IMR-90 (cell line): ENCODE measurements around the gene LYRM4. TPM values are rescaled to one million over a fixed set of nuclear protein-coding genes. Genes with fewer than 3 reads are reported as not detected.
A peak's percentile ranks its signal among the peaks of the same experiment; 100 is the strongest.

ENCODE experiments used
- ATAC-seq: fragments of 200-7000 bp; cut with Tn5 transposase; 2 replicates; pipeline ENCODE4 v1.9.1; 2020; ENCODE audit warnings: low read depth, mild to moderate bottlenecking, moderate library complexity
- BruUV-seq: library from RNA; stranded (reverse); fragments of 400-500 nt; replicated peaks from 2 replicates; lab custom pipeline; 2021; lab: Mats Ljungman, UMichigan
- CTCF ChIA-PET: fragments of 300-600 bp; formaldehyde crosslinking; extraction: SDS; loops from one replicate; lab custom pipeline; 2021; ENCODE audit warnings: antibody characterized with exemption; lab: Yijun Ruan, JAX
- POLR2A ChIA-PET: fragments of 300-600 bp; sonication (Branson Sonifier 250); formaldehyde crosslinking; loops from one replicate; lab custom pipeline; 2022; ENCODE audit warnings: antibody characterized with exemption; ENCODE audit not compliant: unreplicated experiment; lab: Charles Lee
- DNase-seq: peaks from one replicate; pipeline ENCODE4 v3.0.0; 2013
- H2AFZ ChIP-seq: replicated peaks from 2 replicates; pipeline ENCODE3; 2013; ENCODE audit warnings: low read length, mild to moderate bottlenecking; ENCODE audit not compliant: poor library complexity
- H2AK5ac ChIP-seq: 2 replicates; pipeline ENCODE4 v1.6.1; 2013; ENCODE audit warnings: low read depth, low read length, inconsistent platforms
- H2AK9ac ChIP-seq: replicated peaks from 2 replicates; pipeline ENCODE3; 2013; ENCODE audit warnings: mild to moderate bottlenecking, low read depth, low read length, moderate library complexity; ENCODE audit not compliant: poor library complexity
- H2BK120ac ChIP-seq: 2 replicates; pipeline ENCODE4 v1.6.1; 2013; ENCODE audit warnings: low read depth, low read length, inconsistent platforms
- H2BK15ac ChIP-seq: 3 replicates; pipeline ENCODE4 v1.6.1; 2013; ENCODE audit warnings: low read depth, low read length, inconsistent platforms
- H2BK20ac ChIP-seq: 2 replicates; pipeline ENCODE4 v1.6.1; 2013; ENCODE audit warnings: low read depth, mild to moderate bottlenecking, inconsistent platforms, low read length, moderate library complexity
- H2BK5ac ChIP-seq: 2 replicates; pipeline ENCODE4 v1.6.1; 2013; ENCODE audit warnings: mild to moderate bottlenecking, low read depth, low read length, inconsistent platforms; ENCODE audit not compliant: poor library complexity, severe bottlenecking
- H3K14ac ChIP-seq: replicated peaks from 2 replicates; pipeline ENCODE4 v1.6.1; 2013; ENCODE audit warnings: low read depth, low read length, inconsistent platforms
- H3K18ac ChIP-seq: 2 replicates; pipeline ENCODE4 v1.6.1; 2013; ENCODE audit warnings: low read depth, low read length, control low read depth
- H3K23ac ChIP-seq: 2 replicates; pipeline ENCODE4 v1.6.1; 2013; ENCODE audit warnings: low read depth, low read length, inconsistent platforms
- H3K27ac ChIP-seq: 2 replicates; pipeline ENCODE4 v1.5.1; 2013; ENCODE audit warnings: mild to moderate bottlenecking, control low read depth, low read length; ENCODE audit not compliant: insufficient read depth
- H3K27me3 ChIP-seq: 2 replicates; pipeline ENCODE4 v1.6.1; 2013; ENCODE audit warnings: low read length; ENCODE audit not compliant: control insufficient read depth, insufficient read depth
- H3K36me3 ChIP-seq: 2 replicates; pipeline ENCODE4 v1.6.1; 2013; ENCODE audit warnings: low read length, mixed read lengths; ENCODE audit not compliant: control insufficient read depth, insufficient read depth
- H3K4ac ChIP-seq: 2 replicates; pipeline ENCODE4 v1.6.1; 2013; ENCODE audit warnings: low read depth, low read length, inconsistent platforms
- H3K4me1 ChIP-seq: 2 replicates; pipeline ENCODE4 v1.6.1; 2013; ENCODE audit warnings: low read length, mixed read lengths; ENCODE audit not compliant: control insufficient read depth, insufficient read depth
- H3K4me2 ChIP-seq: 2 replicates; pipeline ENCODE4 v1.6.1; 2013; ENCODE audit warnings: low read depth, mild to moderate bottlenecking, control low read depth, low read length, moderate library complexity
- H3K4me3 ChIP-seq: 2 replicates; pipeline ENCODE4 v1.5.1; 2013; ENCODE audit warnings: low read depth, mild to moderate bottlenecking, control low read depth, low read length, moderate library complexity; ENCODE audit not compliant: insufficient read depth
- H3K56ac ChIP-seq: 2 replicates; pipeline ENCODE4 v1.6.1; 2013; ENCODE audit warnings: low read length, inconsistent platforms; ENCODE audit not compliant: insufficient read depth; ENCODE audit errors: extremely low read depth
- H3K79me1 ChIP-seq, 2 experiments: 2 replicates each; pipeline ENCODE4 v1.6.1; 2013; ENCODE audit warnings: low read length in 2 of 2, inconsistent platforms in 1 of 2, low read depth in 1 of 2
- H3K9ac ChIP-seq: 2 replicates; pipeline ENCODE4 v1.6.1; 2013; ENCODE audit warnings: low read depth, low read length, control low read depth
- H3K9me1 ChIP-seq: 2 replicates; pipeline ENCODE4 v1.6.1; 2013; ENCODE audit warnings: low read length, inconsistent platforms; ENCODE audit not compliant: insufficient read depth
- H3K9me3 ChIP-seq: 2 replicates; pipeline ENCODE4 v1.6.1; 2013; ENCODE audit warnings: low read length; ENCODE audit not compliant: control insufficient read depth, insufficient read depth
- H4K20me1 ChIP-seq: 2 replicates; pipeline ENCODE4 v1.6.1; 2013; ENCODE audit warnings: low read length, inconsistent platforms; ENCODE audit not compliant: insufficient read depth
- H4K5ac ChIP-seq: 2 replicates; pipeline ENCODE4 v1.6.1; 2013; ENCODE audit warnings: mild to moderate bottlenecking, low read depth, low read length, control low read depth
- H4K8ac ChIP-seq, 2 experiments: 2 replicates each; pipeline ENCODE4 v1.6.1; 2013; ENCODE audit warnings: low read depth in 2 of 2, low read length in 2 of 2, control low read depth in 1 of 2, inconsistent platforms in 1 of 2
- H4K91ac ChIP-seq: 2 replicates; pipeline ENCODE4 v1.6.1; 2013; ENCODE audit warnings: low read depth, low read length, inconsistent platforms; ENCODE audit not compliant: insufficient read depth
- BHLHE40 ChIP-seq: fragments of 150-350 bp; IDR thresholded peaks from 2 replicates; pipeline ENCODE4 v1.6.1; 2016; ENCODE audit warnings: mild to moderate bottlenecking, low read depth, low read length
- CEBPB ChIP-seq: IDR thresholded peaks from 2 replicates; pipeline ENCODE4 v1.6.1; 2012; ENCODE audit warnings: low read depth, low read length, improper control_type of control experiment
- CHD1 ChIP-seq: IDR thresholded peaks from 2 replicates; pipeline ENCODE4 v1.6.1; 2012; ENCODE audit warnings: low read depth, low read length, improper control_type of control experiment
- ELK1 ChIP-seq: fragments of 150-350 bp; IDR thresholded peaks from 2 replicates; pipeline ENCODE4 v1.6.1; 2016; ENCODE audit warnings: low read depth, mild to moderate bottlenecking, low read length, moderate library complexity, borderline replicate concordance
- MAZ ChIP-seq: IDR thresholded peaks from 2 replicates; pipeline ENCODE4 v1.6.1; 2012; ENCODE audit warnings: low read depth, mild to moderate bottlenecking, low read length, improper control_type of control experiment, moderate library complexity, borderline replicate concordance
- MXI1 ChIP-seq: IDR thresholded peaks from 2 replicates; pipeline ENCODE4 v1.6.1; 2012; ENCODE audit warnings: low read depth, mild to moderate bottlenecking, low read length, moderate library complexity, borderline replicate concordance
- POLR2A ChIP-seq: IDR thresholded peaks from 2 replicates; pipeline ENCODE4 v1.6.1; 2012; ENCODE audit warnings: mild to moderate bottlenecking, low read depth, low read length
- RAD21 ChIP-seq: IDR thresholded peaks from 2 replicates; pipeline ENCODE4 v1.6.1; 2012; ENCODE audit warnings: low read length, improper control_type of control experiment
- WGBS, 2 experiments: methylation state at CpG; one replicate each; pipeline versions ENCODE4 v1.1.5 to v1.1.7; 2013; ENCODE audit warnings: missing lambda C conversion rate in 2 of 2; ENCODE audit not compliant: insufficient read length in 1 of 2; ENCODE audit errors: extremely low coverage in 2 of 2; 5-methylcytosine and 5-hydroxymethylcytosine counted together
- dilution Hi-C: fragments of 300-500 bp; cut with HindIII; formaldehyde crosslinking; loops from one replicate; pipeline ENCODE4 v1.14.3; 2018; ENCODE audit warnings: low sequenced_read_pairs; ENCODE audit not compliant: unreplicated experiment
- in situ Hi-C: fragments of 300-500 bp; cut with MboI; formaldehyde crosslinking; loops from 3 replicates; pipeline ENCODE4 v1.14.3; 2019; ENCODE audit warnings: low sequenced_read_pairs, inconsistent platforms, mixed read lengths
- intact Hi-C: fragments of 100-400 bp; cut with micrococcal nuclease; formaldehyde crosslinking; loops from 2 replicates; pipeline ENCODE4 v1.10.0; 2022
- polyA plus RNA-seq, 3 experiments: library from polyadenylated mRNA; depleted of rRNA; stranded (reverse); fragments of >200 nt; gene quantifications; 2 replicates each; pipeline ENCODE4 v1.2.3, GENCODE V29; 2012; ENCODE audit warnings: low replicate concordance in 1 of 3
- total RNA-seq: library from RNA; depleted of rRNA; stranded (reverse); fragments of >200 nt; gene quantifications from 2 replicates; pipeline ENCODE4 v1.2.3, GENCODE V29; 2012

LYRM4 gene
- total and polyA plus RNA-seq, 2 of the 4 experiments (the other 2 are of a cell fraction), result 11.5 to 26.6 TPM

GRCh38 chr6:5126214-5126613 is 134.5 kb downstream of the LYRM4 start:
- no peaks in the 10 kb centered on the region for H3K9me3 ChIP-seq
- H3K36me3 ChIP-seq, result no peaks in the 10 kb centered on the region
- H4K5ac ChIP-seq, result no peak overlapping the region
- peaks cover 9% of the 10 kb centered on the region for H3K9me1 ChIP-seq
- no CpG with 5 or more reads among the region's 4 CpGs for WGBS, 2 experiments
- H3K27ac ChIP-seq, result no peak overlapping the region
- no peak overlapping the region for H3K4ac ChIP-seq
- H3K27me3 ChIP-seq, result no peaks in the 10 kb centered on the region
- no peak overlapping the region for H3K23ac ChIP-seq
- peak overlapping the region; percentile 37; the same call in 1 of the 2 replicates for H3K4me2 ChIP-seq
- in situ Hi-C loops, result no loop called here
- no peak overlapping the region for H3K56ac ChIP-seq
- dilution Hi-C loops, result no loop called here
- ChIA-PET CTCF (no interaction called here), POLR2A (no interaction called here)
- H2BK120ac ChIP-seq, result no peak overlapping the region
- H3K79me1 ChIP-seq, result peaks cover 0 to 5% of the 10 kb centered on the region in 2 experiments; a peak in 1 of 4 replicates
- no peak overlapping the region for H3K14ac ChIP-seq
- DNase-seq (peak; percentile 60), ATAC-seq (peak; percentile 86)
- intact Hi-C loops, result no loop called here
- no peak overlapping the region for H2BK5ac ChIP-seq
- H2AFZ ChIP-seq, result no peak overlapping the region
- no peak overlapping the region for H4K8ac ChIP-seq
- no peak overlapping the region for H3K18ac ChIP-seq
- H2AK5ac ChIP-seq, result no peak overlapping the region
- H2AK9ac ChIP-seq, result no peak overlapping the region
- BruUV-seq, result no TSS peak
- H3K9ac ChIP-seq, result no peak overlapping the region
- peaks cover 16% of the 10 kb centered on the region; the same call in 1 of the 2 replicates for H4K20me1 ChIP-seq
- H2BK20ac ChIP-seq, result no peak overlapping the region
- H3K4me3 ChIP-seq, result no peak overlapping the region
- H3K4me1 ChIP-seq, result peaks cover 13% of the 10 kb centered on the region
- H4K91ac ChIP-seq, result no peak overlapping the region; the same call in 1 of the 2 replicates
- TF ChIP-seq POLR2A, result no peak
- no peak for TF ChIP-seq CEBPB
- TF ChIP-seq MXI1, result no peak
- TF ChIP-seq ELK1, result no peak
- peak; percentile 53; the same call in 1 of the 2 replicates for TF ChIP-seq BHLHE40
- no peak for TF ChIP-seq CHD1
- no peak for TF ChIP-seq RAD21
- TF ChIP-seq MAZ, result no peak
- no peak overlapping the region for H2BK15ac ChIP-seq
